Caco-2 (cell line): ENCODE data around the gene NSF. TPM values are rescaled to one million over a fixed set of nuclear protein-coding genes. Genes with fewer than 3 reads are reported as not detected.
"Not testable (repeated sequence)": the region's sequence is repeated elsewhere in the genome, so short reads cannot be mapped to it uniquely, and the experiment has no call there.

Experiments used
- BruUV-seq: library from RNA; stranded (reverse); fragments of 400-500 nt; replicated peaks from 2 replicates; lab custom pipeline; 2021; lab: Mats Ljungman, UMichigan
- CTCF ChIA-PET: fragments of 300-600 bp; sonication (Branson Sonifier 250); formaldehyde crosslinking; loops from one replicate; lab custom pipeline; 2022; ENCODE audit warnings: antibody characterized with exemption; lab: Charles Lee
- POLR2A ChIA-PET: fragments of 300-600 bp; sonication (Branson Sonifier 250); formaldehyde crosslinking; loops from one replicate; lab custom pipeline; 2022; ENCODE audit warnings: antibody characterized with exemption; lab: Charles Lee
- DNase-seq, 2 experiments: peaks; one replicate each; pipeline versions ENCODE4 v3.0.0 to v3.0.0-alpha.2; 2020 to 2022
- H3K27me3 ChIP-seq: replicated peaks from 2 replicates; pipeline ENCODE4 v1.6.0; 2011; ENCODE audit warnings: low read length; ENCODE audit not compliant: control insufficient read depth, insufficient read depth
- H3K36me3 ChIP-seq: 2 replicates; pipeline ENCODE4 v1.5.1; 2011; ENCODE audit warnings: low read length; ENCODE audit not compliant: control insufficient read depth, insufficient read depth
- H3K4me1 ChIP-seq: fragments of 250-450 bp; sonication (Bioruptor Pico); 2 replicates; pipeline ENCODE4 v1.5.1; 2020; ENCODE audit warnings: mild to moderate bottlenecking
- H3K4me3 ChIP-seq: 2 replicates; pipeline ENCODE4 v1.5.1; 2011; ENCODE audit warnings: low read depth, mild to moderate bottlenecking, control low read depth, low read length
- H3K9me3 ChIP-seq: fragments of 250-450 bp; sonication (Bioruptor Pico); 2 replicates; pipeline ENCODE4 v1.5.1; 2020; ENCODE audit warnings: mild to moderate bottlenecking, moderate library complexity
- H3K27ac Mint-ChIP-seq: one replicate; pipeline ENCODE4 v1.8.0; 2022; ENCODE audit warnings: mixed read lengths; ENCODE audit not compliant: unreplicated experiment
- H3K27me3 Mint-ChIP-seq: one replicate; pipeline ENCODE4 v1.8.0; 2022; ENCODE audit warnings: mixed read lengths; ENCODE audit not compliant: insufficient read depth, unreplicated experiment
- H3K36me3 Mint-ChIP-seq: one replicate; pipeline ENCODE4 v1.8.0; 2022; ENCODE audit warnings: mild to moderate bottlenecking, mixed read lengths; ENCODE audit not compliant: insufficient read depth, unreplicated experiment
- H3K4me1 Mint-ChIP-seq: one replicate; pipeline ENCODE4 v1.8.0; 2022; ENCODE audit warnings: low read depth, mixed read lengths; ENCODE audit not compliant: unreplicated experiment
- H3K4me3 Mint-ChIP-seq: one replicate; pipeline ENCODE4 v1.8.0; 2022; ENCODE audit warnings: mild to moderate bottlenecking, moderate library complexity, mixed read lengths; ENCODE audit not compliant: unreplicated experiment
- H3K9me3 Mint-ChIP-seq: one replicate; pipeline ENCODE4 v1.8.0; 2022; ENCODE audit warnings: mixed read lengths; ENCODE audit not compliant: unreplicated experiment
- intact Hi-C: fragments of 100-400 bp; cut with micrococcal nuclease; formaldehyde crosslinking; loops from one replicate; pipeline ENCODE4 v1.10.0; 2022; ENCODE audit not compliant: unreplicated experiment
- total RNA-seq: library from RNA; stranded (reverse); gene quantifications from 2 replicates; pipeline ENCODE4 v1.2.3, GENCODE V29; 2022

The NSF gene
- total RNA-seq, 1 experiment from 2014 or later, result 53.8 TPM

GRCh38 chr17:46600767-46601166 is 10.3 kb downstream of the NSF start:
- H3K36me3 ChIP-seq, DNase-seq, H3K9me3 Mint-ChIP-seq, H3K9me3 ChIP-seq, H3K27me3 Mint-ChIP-seq, H3K4me1 ChIP-seq, H3K27ac Mint-ChIP-seq, H3K27me3 ChIP-seq, BruUV-seq, POLR2A ChIA-PET, CTCF ChIA-PET, H3K36me3 Mint-ChIP-seq, intact Hi-C loops, H3K4me3 Mint-ChIP-seq, H3K4me1 Mint-ChIP-seq, H3K4me3 ChIP-seq: not testable (repeated sequence)

GRCh38 chr17:46603125-46603524 is 12.7 kb downstream of the NSF start:
- H3K4me3 Mint-ChIP-seq, intact Hi-C loops, H3K36me3 ChIP-seq, POLR2A ChIA-PET, H3K4me3 ChIP-seq, H3K27me3 ChIP-seq, DNase-seq, CTCF ChIA-PET, H3K27me3 Mint-ChIP-seq, H3K27ac Mint-ChIP-seq, H3K4me1 Mint-ChIP-seq, H3K36me3 Mint-ChIP-seq, H3K9me3 ChIP-seq, BruUV-seq, H3K9me3 Mint-ChIP-seq, H3K4me1 ChIP-seq: not testable (repeated sequence)

- H3K27me3 Mint-ChIP-seq, BruUV-seq, CTCF ChIA-PET, intact Hi-C loops, H3K4me1 ChIP-seq, H3K27me3 ChIP-seq, H3K36me3 ChIP-seq, DNase-seq, H3K27ac Mint-ChIP-seq, H3K4me3 Mint-ChIP-seq, H3K4me3 ChIP-seq, H3K9me3 ChIP-seq, H3K9me3 Mint-ChIP-seq, POLR2A ChIA-PET, H3K36me3 Mint-ChIP-seq, H3K4me1 Mint-ChIP-seq: not testable (repeated sequence)
Measured at GRCh38 chr17:46611304-46611703, 20.8 kb downstream of the NSF start.

GRCh38 chr17:46613876-46614275 is 23.4 kb downstream of the NSF start:
- H3K4me1 Mint-ChIP-seq, DNase-seq, H3K27me3 Mint-ChIP-seq, POLR2A ChIA-PET, H3K4me1 ChIP-seq, H3K9me3 Mint-ChIP-seq, H3K36me3 Mint-ChIP-seq, intact Hi-C loops, H3K4me3 Mint-ChIP-seq, H3K27ac Mint-ChIP-seq, H3K36me3 ChIP-seq, CTCF ChIA-PET, H3K4me3 ChIP-seq, BruUV-seq, H3K27me3 ChIP-seq, H3K9me3 ChIP-seq: not testable (repeated sequence)

GRCh38 chr17:46617121-46617520 is 26.7 kb downstream of the NSF start:
- POLR2A ChIA-PET, result not testable (repeated sequence)

GRCh38 chr17:46618975-46619374 is 28.5 kb downstream of the NSF start:
- H3K4me3 Mint-ChIP-seq, H3K36me3 Mint-ChIP-seq, H3K4me1 Mint-ChIP-seq, H3K4me1 ChIP-seq, DNase-seq, H3K36me3 ChIP-seq, H3K9me3 ChIP-seq, intact Hi-C loops, H3K9me3 Mint-ChIP-seq, POLR2A ChIA-PET, H3K4me3 ChIP-seq, BruUV-seq, CTCF ChIA-PET, H3K27me3 ChIP-seq, H3K27ac Mint-ChIP-seq, H3K27me3 Mint-ChIP-seq: not testable (repeated sequence)

More at GRCh38 chr17:46617121-46617520, 26.7 kb downstream of the NSF start:
- H3K4me1 ChIP-seq, H3K27me3 ChIP-seq, H3K36me3 ChIP-seq, H3K4me3 ChIP-seq, H3K9me3 ChIP-seq, H3K36me3 Mint-ChIP-seq, H3K27ac Mint-ChIP-seq, H3K4me1 Mint-ChIP-seq, H3K9me3 Mint-ChIP-seq, H3K4me3 Mint-ChIP-seq, DNase-seq, intact Hi-C loops, BruUV-seq, H3K27me3 Mint-ChIP-seq, CTCF ChIA-PET: not testable (repeated sequence)

- POLR2A ChIA-PET, H3K9me3 ChIP-seq, H3K27me3 ChIP-seq, H3K9me3 Mint-ChIP-seq, BruUV-seq, DNase-seq, H3K4me3 ChIP-seq, H3K36me3 Mint-ChIP-seq, intact Hi-C loops, H3K4me1 Mint-ChIP-seq, H3K4me3 Mint-ChIP-seq, H3K36me3 ChIP-seq, H3K4me1 ChIP-seq, H3K27me3 Mint-ChIP-seq, H3K27ac Mint-ChIP-seq, CTCF ChIA-PET: not testable (repeated sequence)
Measured at GRCh38 chr17:46623790-46624189, 33.3 kb downstream of the NSF start.
